Measurements from ENCODE around the gene EEPD1.

The EEPD1 gene

DNA sequence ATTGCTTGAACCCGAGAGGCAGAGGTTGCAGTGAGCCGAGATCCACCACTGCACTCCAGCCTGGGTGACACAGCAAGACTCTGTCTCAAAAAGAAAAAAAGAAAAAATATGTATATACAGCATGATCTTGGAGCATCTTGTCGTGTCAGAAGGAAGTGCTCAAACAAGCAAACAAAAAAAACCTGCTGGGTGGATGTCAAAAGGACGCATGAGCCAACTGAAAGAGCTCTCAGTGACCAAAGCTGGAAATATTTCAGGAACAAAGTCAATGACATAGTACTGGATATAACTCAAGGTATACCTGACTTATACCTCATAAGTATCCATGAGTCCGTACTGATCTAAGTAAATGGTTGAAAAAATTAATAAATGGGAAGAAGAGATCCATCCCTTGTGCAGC is 142.0 kb downstream of the EEPD1 start:
- Histone ChIP-seq H3K9me3 (ENCODE audit: insufficient read depth, low read depth, low read length) (no peaks in the 10 kb centered on the region), H3K4me3 (ENCODE audit: low read length) (no peak overlapping the region), H3K36me3 (ENCODE audit: insufficient read depth, low read depth, low read length) (no peaks in the 10 kb centered on the region; the same call in 1 of the 2 replicates), H3K9ac (ENCODE audit: low read depth, low read length) (no peak overlapping the region), H3K27ac (ENCODE audit: low read length) (no peak overlapping the region), H3K27me3 (ENCODE audit: insufficient read depth, low read length) (no peaks in the 10 kb centered on the region), H3K4me1 (ENCODE audit: insufficient read depth, low read length) (peaks cover 11% of the 10 kb centered on the region; the same call in 1 of the 2 replicates)

DNA sequence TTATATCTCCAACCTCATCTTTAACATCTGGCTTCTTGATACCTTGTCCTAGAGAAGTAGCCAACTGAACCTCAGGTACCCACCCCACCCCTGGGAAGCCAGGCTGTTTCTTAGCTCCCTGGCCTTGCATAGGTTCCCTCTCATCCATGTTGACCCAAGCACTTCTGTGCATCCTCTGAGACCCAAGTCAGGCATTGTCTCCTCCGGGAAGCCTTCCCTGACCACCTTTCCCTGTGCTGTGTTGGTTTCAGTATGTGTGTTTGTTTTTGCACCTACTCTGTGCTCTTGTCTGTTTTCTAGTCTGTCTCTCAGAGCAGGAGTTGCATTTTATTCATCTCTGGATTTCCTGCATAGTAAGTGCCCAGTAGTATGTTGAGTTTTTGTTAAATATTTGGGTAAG is 143.2 kb downstream of the EEPD1 start:
- no peaks in the 10 kb centered on the region for H3K9me3 ChIP-seq (ENCODE audit: insufficient read depth, low read depth, low read length)
- H3K4me3 ChIP-seq (ENCODE audit: low read length) = no peak overlapping the region
- H3K36me3 ChIP-seq (ENCODE audit: insufficient read depth, low read depth, low read length) = no peaks in the 10 kb centered on the region; the same call in 1 of the 2 replicates
- H3K4me1 ChIP-seq (ENCODE audit: insufficient read depth, low read length) = peaks cover 14% of the 10 kb centered on the region; the same call in 1 of the 2 replicates
- H3K9ac ChIP-seq (ENCODE audit: low read depth, low read length) = no peak overlapping the region; the same call in 1 of the 2 replicates
- H3K27ac ChIP-seq (ENCODE audit: low read length) = no peak overlapping the region
- no peaks in the 10 kb centered on the region for H3K27me3 ChIP-seq (ENCODE audit: insufficient read depth, low read length)

DNA sequence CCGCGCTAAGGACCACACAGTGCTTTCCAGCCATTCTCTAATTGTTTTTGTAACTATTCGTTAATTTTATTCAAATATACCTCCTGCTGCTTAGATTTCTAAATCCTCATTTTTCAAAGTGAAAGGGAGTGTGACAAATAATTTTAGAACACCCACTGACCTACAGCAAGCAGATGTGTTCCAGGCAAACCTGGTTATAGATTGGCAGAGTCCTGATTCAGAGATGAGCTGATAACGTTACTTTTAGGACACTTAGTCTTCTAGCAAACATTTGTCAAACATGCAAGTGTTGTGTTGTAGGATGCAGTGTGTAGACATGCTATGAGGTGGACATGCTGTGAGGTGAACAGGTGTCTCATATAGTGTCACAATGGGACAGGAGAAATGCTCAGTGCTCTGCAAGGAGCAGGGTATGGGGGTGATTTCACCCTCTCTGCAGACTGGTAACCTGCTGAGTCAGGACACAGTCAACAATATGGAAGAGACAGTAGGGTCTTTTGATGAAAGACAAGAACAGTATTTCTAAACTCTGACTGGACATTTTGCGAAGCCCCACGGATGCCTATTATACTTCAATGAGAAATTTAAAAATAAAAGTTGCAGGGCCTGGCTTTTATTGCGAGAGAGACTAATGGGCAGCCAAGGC is 144.4 kb downstream of the EEPD1 start:
- Histone ChIP-seq H3K36me3 (ENCODE audit: insufficient read depth, low read depth, low read length) (no peaks in the 10 kb centered on the region; the same call in 1 of the 2 replicates), H3K4me1 (ENCODE audit: insufficient read depth, low read length) (peaks cover 10% of the 10 kb centered on the region; the same call in 1 of the 2 replicates), H3K9ac (ENCODE audit: low read depth, low read length) (no peak overlapping the region), H3K4me3 (ENCODE audit: low read length) (no peak overlapping the region), H3K9me3 (ENCODE audit: insufficient read depth, low read depth, low read length) (no peaks in the 10 kb centered on the region), H3K27ac (ENCODE audit: low read length) (no peak overlapping the region), H3K27me3 (ENCODE audit: insufficient read depth, low read length) (no peaks in the 10 kb centered on the region)

DNA sequence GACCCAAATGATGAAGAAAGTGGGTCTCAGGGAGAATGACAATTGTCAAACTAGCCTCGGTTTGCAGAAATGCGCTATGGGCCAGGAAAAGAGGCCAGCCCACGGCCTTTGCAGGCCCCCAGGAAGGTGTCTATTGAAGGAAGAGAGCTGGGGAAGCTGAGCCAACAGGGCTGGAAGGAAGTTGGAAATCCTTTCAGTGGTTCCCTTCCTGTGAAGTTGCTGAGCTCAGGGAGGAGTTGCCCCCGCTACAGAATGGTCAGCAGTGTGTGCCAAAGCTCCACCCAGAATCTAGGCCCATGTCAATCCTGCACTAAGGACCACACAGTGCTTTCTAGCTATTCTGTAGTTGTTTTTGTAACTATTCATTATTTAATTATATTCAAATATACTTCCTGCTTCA is 145.1 kb downstream of the EEPD1 start:
- peaks cover 10% of the 10 kb centered on the region; the same call in 1 of the 2 replicates for H3K4me1 ChIP-seq (ENCODE audit: insufficient read depth, low read length)
- no peaks in the 10 kb centered on the region; the same call in 1 of the 2 replicates for H3K36me3 ChIP-seq (ENCODE audit: insufficient read depth, low read depth, low read length)
- no peak overlapping the region for H3K9ac ChIP-seq (ENCODE audit: low read depth, low read length)
- H3K9me3 ChIP-seq (ENCODE audit: insufficient read depth, low read depth, low read length) = no peaks in the 10 kb centered on the region
- no peak overlapping the region for H3K4me3 ChIP-seq (ENCODE audit: low read length)
- H3K27ac ChIP-seq (ENCODE audit: low read length) = no peak overlapping the region
- no peaks in the 10 kb centered on the region for H3K27me3 ChIP-seq (ENCODE audit: insufficient read depth, low read length)

DNA sequence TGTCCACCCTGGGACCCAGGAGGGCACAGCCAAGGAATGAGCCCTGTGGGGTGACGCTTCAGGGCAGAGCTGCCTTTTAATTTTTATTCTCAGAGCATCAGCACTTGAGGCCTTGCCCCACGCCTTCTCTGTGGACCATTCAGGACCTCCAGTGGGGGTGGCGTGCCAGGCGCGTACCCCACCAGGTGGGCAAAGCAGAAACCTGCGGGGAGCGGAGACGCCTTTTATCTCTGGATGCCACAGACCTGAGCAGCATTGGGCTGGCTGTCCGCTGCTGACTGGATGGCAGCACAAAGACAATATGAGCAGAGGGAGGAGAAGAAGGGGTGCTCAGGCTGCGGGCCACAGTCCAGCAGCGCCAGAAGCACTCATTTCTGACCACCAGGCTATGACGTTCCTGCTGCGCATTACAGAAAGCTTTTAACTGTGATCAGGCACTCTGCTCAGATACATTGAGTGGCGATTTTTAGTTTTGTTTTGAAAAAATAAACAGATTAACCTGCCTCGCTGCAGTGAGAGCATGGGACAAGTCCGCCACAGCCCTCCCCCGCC is 146.2 kb downstream of the EEPD1 start:
- Histone ChIP-seq H3K4me3 (ENCODE audit: low read length) (no peak overlapping the region), H3K4me1 (ENCODE audit: insufficient read depth, low read length) (peaks cover 10% of the 10 kb centered on the region; the same call in 1 of the 2 replicates), H3K9me3 (ENCODE audit: insufficient read depth, low read depth, low read length) (no peaks in the 10 kb centered on the region), H3K9ac (ENCODE audit: low read depth, low read length) (no peak overlapping the region), H3K36me3 (ENCODE audit: insufficient read depth, low read depth, low read length) (no peaks in the 10 kb centered on the region; the same call in 1 of the 2 replicates), H3K27me3 (ENCODE audit: insufficient read depth, low read length) (no peaks in the 10 kb centered on the region), H3K27ac (ENCODE audit: low read length) (no peak overlapping the region)

DNA sequence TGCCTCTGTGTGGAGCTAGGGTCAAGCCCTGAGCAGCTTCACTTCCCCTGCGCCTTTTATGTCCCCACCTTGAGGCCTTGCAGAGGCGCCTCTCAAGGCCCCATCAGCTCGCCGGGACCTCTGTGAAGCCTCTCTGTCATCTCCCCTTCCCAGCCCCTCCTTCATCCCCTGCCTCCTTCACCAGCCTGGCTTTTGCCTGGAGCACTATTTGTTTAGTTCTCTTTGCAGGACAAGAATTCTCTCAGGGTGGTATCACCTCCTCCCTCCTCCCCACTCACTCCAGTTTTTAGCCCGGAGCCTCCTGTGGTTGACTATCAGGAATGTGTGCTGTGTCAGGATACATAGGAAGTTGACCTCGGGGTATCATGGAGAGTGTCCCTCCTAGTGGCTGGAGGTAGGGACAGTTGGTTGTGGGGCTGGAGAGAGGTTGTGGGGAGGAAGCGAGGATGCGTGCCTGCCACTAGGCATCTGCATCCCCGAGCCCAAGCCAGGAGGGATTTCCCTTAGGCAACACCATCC is 146.8 kb downstream of the EEPD1 start:
- Histone ChIP-seq H3K36me3 (ENCODE audit: insufficient read depth, low read depth, low read length) (no peaks in the 10 kb centered on the region; the same call in 1 of the 2 replicates), H3K4me1 (ENCODE audit: insufficient read depth, low read length) (peaks cover 10% of the 10 kb centered on the region; the same call in 1 of the 2 replicates), H3K9me3 (ENCODE audit: insufficient read depth, low read depth, low read length) (no peaks in the 10 kb centered on the region), H3K4me3 (ENCODE audit: low read length) (no peak overlapping the region), H3K27ac (ENCODE audit: low read length) (no peak overlapping the region), H3K27me3 (ENCODE audit: insufficient read depth, low read length) (no peaks in the 10 kb centered on the region), H3K9ac (ENCODE audit: low read depth, low read length) (no peak overlapping the region)

DNA sequence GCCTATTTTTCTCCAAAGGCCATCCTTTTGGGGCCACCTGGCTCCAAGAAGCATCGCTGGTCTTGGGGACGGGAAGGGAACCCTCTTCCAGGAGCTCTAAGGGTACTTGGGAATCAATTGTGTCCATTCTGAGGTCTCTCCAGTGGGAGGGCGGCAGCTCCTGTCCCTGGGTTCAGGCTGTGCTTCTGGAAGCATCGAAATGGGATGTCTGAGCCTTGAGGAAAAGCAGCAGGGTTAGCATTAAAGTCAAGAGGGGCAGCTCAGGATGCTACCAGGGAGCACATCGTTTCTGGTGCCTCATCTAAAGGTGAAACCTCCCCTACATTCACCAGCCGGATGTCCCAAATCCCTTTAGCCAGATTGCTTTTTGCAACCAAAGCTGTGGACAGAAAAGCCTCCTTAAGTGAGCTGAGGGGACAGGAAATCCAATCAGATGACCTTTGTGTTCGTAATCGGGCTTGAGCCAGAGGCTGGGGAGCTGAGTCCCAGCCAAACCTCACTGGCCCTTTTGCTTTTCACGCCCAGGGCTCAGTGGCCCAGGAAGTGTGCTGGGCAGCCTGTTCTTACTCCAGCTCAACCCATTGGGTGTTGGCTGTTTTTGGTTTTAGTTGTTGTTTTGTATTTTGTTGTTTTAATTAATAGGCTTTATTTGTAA is 147.8 kb downstream of the EEPD1 start:
- no peaks in the 10 kb centered on the region for H3K9me3 ChIP-seq (ENCODE audit: insufficient read depth, low read depth, low read length)
- no peaks in the 10 kb centered on the region for H3K27me3 ChIP-seq (ENCODE audit: insufficient read depth, low read length)
- H3K27ac ChIP-seq (ENCODE audit: low read length) = no peak overlapping the region
- no peak overlapping the region for H3K4me3 ChIP-seq (ENCODE audit: low read length)
- no peaks in the 10 kb centered on the region; the same call in 1 of the 2 replicates for H3K36me3 ChIP-seq (ENCODE audit: insufficient read depth, low read depth, low read length)
- H3K9ac ChIP-seq (ENCODE audit: low read depth, low read length) = no peak overlapping the region
- peaks cover 10% of the 10 kb centered on the region; the same call in 1 of the 2 replicates for H3K4me1 ChIP-seq (ENCODE audit: insufficient read depth, low read length)

DNA sequence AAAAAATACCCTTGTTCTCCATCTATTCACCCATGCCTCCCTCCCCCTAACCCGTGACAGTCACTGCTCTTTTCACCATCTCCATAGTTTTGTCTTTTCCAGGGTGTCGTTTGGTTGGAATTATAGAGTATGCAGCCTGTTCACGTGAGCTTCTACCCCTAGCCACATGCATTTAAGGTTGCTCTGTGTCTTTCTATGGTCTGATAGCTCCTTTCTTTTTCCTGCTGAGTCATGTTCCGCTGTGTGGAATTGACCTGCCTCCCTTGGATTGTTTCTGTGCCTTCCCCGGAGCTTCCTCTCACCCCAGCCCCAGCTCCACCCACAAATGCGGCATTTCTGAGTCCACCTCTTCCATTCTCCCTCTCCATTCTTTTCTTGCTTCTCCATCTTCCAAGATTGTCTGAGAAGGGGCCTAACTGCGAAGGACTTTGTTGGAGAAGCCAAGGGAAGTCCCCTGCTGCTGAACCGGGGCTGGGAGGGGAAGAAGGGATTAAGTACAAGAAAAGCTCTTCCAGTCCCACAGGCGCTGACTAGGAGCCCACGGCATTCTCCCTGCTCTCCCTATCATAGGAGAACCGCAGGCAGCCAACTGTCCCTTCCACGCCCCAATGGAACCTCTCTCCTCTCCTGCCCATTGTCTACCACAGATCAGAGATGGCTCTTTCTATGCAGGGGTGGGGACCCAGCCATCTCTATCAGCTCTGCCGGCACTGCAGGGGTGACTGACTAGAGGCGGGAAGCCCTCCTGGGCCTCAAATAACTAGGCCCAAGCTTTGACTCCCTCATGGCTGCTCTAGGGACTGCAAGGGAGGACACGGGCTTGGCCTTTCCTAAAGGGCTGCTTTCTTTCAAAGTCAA is 149.1 kb downstream of the EEPD1 start:
- H3K4me3 ChIP-seq (ENCODE audit: low read length) = no peak overlapping the region
- H3K4me1 ChIP-seq (ENCODE audit: insufficient read depth, low read length) = peaks cover 10% of the 10 kb centered on the region; the same call in 1 of the 2 replicates
- H3K36me3 ChIP-seq (ENCODE audit: insufficient read depth, low read depth, low read length) = no peaks in the 10 kb centered on the region

DNA sequence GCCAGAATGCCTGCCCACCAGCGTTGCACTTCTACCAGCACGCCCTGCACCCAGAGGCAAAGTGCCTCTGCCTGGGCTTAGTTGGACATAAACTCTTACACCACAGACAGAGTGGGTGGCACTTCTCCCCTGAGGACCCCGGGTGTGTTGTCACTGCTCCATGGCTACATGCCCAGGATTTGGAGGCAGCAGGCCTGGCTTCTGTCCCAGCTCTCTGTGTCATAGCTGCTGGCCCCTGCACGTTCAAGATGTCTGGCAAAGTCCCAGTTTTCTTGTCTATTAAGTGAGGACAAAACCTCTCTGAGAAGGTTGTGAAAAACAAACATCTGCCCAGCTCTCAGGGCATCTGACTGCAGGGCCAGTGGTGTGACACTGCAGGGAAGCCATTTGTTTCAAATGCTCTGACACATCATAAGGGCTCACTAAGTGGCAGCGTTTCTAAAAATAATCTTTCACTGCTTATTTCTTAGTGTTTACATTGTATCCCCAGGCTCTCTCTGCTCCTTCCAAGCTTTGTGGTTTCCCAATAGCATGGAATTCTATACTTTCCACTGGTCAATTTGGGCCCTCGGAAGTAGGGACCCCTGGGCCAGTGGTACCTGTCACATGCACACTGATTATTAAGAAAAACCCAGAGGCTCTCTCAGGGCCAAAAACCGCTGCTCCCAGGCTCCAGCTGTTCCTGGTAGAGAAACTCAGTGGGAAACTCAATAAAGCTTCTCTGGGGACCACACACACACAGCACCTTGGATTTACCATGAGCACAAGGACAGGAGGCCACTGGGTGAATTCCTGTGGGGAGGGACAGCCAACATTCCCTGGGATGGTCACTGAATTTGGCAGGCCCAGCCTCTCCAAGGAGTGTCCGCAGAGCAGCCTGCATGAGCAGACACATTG is 150.4 kb downstream of the EEPD1 start:
- H3K9ac ChIP-seq (ENCODE audit: low read depth, low read length) = no peak overlapping the region
- no peaks in the 10 kb centered on the region for H3K36me3 ChIP-seq (ENCODE audit: insufficient read depth, low read depth, low read length)
- H3K4me3 ChIP-seq (ENCODE audit: low read length) = no peak overlapping the region
- H3K4me1 ChIP-seq (ENCODE audit: insufficient read depth, low read length) = peaks cover 10% of the 10 kb centered on the region; the same call in 1 of the 2 replicates
- H3K27ac ChIP-seq (ENCODE audit: low read length) = no peak overlapping the region
- no peaks in the 10 kb centered on the region for H3K27me3 ChIP-seq (ENCODE audit: insufficient read depth, low read length)
- no peaks in the 10 kb centered on the region for H3K9me3 ChIP-seq (ENCODE audit: insufficient read depth, low read depth, low read length)

More for the DNA sequence above, 149.1 kb downstream of the EEPD1 start:
- Histone ChIP-seq H3K9ac (ENCODE audit: low read depth, low read length) (no peak overlapping the region), H3K27me3 (ENCODE audit: insufficient read depth, low read length) (no peaks in the 10 kb centered on the region), H3K27ac (ENCODE audit: low read length) (no peak overlapping the region), H3K9me3 (ENCODE audit: insufficient read depth, low read depth, low read length) (no peaks in the 10 kb centered on the region)

DNA sequence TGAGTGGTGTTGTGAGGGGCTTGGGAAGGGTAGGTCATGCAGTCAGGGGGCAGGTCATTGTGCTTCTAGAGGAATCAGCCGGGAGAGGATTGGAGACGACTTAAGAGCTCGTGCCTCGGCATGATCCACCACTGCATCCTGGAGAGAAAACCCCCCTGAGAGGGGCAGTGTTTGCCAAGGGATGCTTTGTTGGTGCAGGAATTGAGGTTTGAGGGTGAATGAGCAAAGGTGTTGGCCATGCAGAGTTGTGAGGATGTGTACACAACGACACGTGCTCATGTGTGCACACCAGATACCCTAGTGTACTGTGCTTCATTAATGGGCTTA is 151.0 kb downstream of the EEPD1 start:
- Histone ChIP-seq H3K27me3 (ENCODE audit: insufficient read depth, low read length) (no peaks in the 10 kb centered on the region), H3K4me1 (ENCODE audit: insufficient read depth, low read length) (peaks cover 9% of the 10 kb centered on the region; the same call in 1 of the 2 replicates), H3K9me3 (ENCODE audit: insufficient read depth, low read depth, low read length) (no peaks in the 10 kb centered on the region), H3K4me3 (ENCODE audit: low read length) (no peak overlapping the region), H3K9ac (ENCODE audit: low read depth, low read length) (no peak overlapping the region), H3K27ac (ENCODE audit: low read length) (no peak overlapping the region), H3K36me3 (ENCODE audit: insufficient read depth, low read depth, low read length) (no peaks in the 10 kb centered on the region)
